A673 (cell line): Measurements from ENCODE around the gene ROR2.

Experiments
- EZH2 ChIP-seq: fragments of 200-600 bp; sonication (generic); IDR thresholded peaks from 2 replicates; pipeline ENCODE4 v1.6.1; 2017; ENCODE audit warnings: borderline replicate concordance, low read depth, mild to moderate bottlenecking, mixed read lengths, antibody characterized with exemption, low read length; ENCODE audit not compliant: poor library complexity, severe bottlenecking
- TF ChIP-seq, protein P1 (sequence below): fragments of 300-800, 200-600 bp; sonication (generic); conservative IDR thresholded peaks from 2 replicates; pipeline ENCODE4 v1.5.1; 2017; ENCODE audit warnings: low read depth, mild to moderate bottlenecking, antibody characterized with exemption, low read length, moderate library complexity, mixed read lengths

DNA sequence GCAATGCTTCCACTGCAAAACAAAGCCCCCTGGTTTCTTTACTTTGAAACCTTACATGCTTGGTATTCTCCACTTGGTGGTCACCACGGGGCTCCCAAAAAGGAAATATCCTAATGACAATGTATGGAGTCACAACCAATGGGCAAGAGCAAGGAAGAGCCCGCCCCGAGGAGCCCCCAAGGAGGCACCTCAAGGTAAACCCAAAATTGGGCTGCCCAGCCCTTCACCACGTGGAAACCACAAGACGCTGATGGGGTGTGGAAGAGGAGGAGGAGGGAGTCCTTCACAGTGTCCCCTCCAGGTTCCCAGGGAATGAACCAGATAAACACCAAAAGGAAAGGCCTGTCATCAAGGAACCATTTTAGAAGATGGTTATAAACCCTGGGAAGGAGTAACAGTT lies 3.8 kb downstream of the ROR2 start:
- no peak for TF ChIP-seq EZH2
- TF ChIP-seq, protein P1, sequence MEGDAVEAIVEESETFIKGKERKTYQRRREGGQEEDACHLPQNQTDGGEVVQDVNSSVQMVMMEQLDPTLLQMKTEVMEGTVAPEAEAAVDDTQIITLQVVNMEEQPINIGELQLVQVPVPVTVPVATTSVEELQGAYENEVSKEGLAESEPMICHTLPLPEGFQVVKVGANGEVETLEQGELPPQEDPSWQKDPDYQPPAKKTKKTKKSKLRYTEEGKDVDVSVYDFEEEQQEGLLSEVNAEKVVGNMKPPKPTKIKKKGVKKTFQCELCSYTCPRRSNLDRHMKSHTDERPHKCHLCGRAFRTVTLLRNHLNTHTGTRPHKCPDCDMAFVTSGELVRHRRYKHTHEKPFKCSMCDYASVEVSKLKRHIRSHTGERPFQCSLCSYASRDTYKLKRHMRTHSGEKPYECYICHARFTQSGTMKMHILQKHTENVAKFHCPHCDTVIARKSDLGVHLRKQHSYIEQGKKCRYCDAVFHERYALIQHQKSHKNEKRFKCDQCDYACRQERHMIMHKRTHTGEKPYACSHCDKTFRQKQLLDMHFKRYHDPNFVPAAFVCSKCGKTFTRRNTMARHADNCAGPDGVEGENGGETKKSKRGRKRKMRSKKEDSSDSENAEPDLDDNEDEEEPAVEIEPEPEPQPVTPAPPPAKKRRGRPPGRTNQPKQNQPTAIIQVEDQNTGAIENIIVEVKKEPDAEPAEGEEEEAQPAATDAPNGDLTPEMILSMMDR: no peak
